GM12874 (cell line): Measurements from ENCODE around the gene RPTOR.

Experiments used
- TF ChIP-seq, protein P1 (sequence below): IDR thresholded peaks from 2 replicates; pipeline ENCODE4 v1.5.1; 2011; ENCODE audit warnings: low read depth, mild to moderate bottlenecking, control low read depth, low read length, moderate library complexity; ENCODE audit not compliant: insufficient read depth

The RPTOR gene

DNA sequence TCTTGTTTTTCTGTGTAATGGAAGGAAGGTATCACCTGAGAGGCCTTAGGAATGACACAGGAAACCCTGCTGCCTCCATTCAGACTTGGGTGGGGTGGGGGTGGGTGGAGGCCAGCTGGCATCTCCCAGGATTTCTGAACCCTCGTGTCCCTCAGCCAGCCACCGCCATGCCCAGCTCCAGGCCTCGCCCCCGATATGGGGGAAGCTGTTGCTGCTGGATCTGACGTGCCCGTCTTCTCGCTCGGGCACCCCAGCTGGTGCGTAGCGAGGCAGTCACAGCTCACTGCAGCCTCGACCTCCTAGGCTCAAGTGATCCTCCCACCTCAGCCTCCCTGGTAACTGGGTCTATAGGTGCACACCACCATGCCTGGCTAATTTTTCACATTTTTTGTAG is 227.0 kb downstream of the RPTOR start:
- TF ChIP-seq, protein P1, sequence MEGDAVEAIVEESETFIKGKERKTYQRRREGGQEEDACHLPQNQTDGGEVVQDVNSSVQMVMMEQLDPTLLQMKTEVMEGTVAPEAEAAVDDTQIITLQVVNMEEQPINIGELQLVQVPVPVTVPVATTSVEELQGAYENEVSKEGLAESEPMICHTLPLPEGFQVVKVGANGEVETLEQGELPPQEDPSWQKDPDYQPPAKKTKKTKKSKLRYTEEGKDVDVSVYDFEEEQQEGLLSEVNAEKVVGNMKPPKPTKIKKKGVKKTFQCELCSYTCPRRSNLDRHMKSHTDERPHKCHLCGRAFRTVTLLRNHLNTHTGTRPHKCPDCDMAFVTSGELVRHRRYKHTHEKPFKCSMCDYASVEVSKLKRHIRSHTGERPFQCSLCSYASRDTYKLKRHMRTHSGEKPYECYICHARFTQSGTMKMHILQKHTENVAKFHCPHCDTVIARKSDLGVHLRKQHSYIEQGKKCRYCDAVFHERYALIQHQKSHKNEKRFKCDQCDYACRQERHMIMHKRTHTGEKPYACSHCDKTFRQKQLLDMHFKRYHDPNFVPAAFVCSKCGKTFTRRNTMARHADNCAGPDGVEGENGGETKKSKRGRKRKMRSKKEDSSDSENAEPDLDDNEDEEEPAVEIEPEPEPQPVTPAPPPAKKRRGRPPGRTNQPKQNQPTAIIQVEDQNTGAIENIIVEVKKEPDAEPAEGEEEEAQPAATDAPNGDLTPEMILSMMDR, result no peak

DNA sequence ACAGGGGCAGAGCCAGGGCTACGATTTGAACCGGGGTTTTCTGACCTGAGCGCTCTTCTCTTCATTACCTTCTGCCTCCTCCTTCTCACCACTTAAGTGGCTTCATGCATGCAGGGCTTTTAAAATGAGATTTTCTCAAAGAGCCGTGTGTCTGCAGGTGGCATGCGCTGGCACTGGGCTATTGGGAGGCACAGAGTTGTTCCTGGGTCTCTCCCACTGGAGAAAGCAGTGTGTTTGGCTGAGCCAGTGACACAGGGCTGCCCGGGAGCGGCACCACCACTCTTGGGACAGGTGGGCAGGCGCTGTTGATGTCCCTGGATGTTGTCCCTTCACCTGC is 228.2 kb downstream of the RPTOR start:
- TF ChIP-seq, protein P1, result no peak

DNA sequence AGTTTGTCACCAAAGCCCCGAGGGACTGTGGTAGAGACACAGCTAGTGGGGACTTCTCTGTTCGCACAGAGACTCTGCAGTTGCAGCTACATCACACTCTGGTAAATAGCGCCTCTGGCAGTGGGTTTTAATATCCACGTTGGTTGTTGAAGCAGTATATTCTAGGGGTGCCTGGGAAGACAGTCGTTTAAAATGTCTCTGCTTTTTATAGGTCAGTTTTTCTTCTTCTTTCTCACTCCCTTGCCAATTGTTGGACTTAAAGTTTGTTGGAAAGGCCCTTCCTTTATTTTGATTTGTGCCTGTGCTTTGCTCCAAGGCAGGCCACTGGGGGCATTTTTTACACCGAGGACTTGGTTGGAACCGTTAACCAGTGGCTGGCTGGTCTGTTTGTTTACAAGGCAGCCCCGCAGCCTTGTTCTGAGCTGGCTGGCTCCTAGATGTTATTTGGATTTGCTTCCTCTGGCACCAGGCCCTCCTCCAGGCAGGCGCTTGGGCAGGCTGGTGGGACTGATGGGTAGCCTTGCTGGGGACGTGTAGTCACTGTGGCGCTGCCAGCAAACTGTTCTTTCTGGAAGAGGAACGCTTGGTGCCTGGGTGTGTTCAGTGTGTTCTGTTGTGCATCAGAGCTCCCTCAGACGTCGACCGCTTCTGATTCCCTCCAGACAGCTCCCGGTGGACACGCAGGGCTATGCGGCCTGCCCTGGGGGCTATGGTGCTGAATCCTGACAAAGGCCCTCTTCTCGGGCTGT is 228.8 kb downstream of the RPTOR start:
- TF ChIP-seq, protein P1, result no peak

GRCh38 chr17:80774146-80774545 is 229.5 kb downstream of the RPTOR start:
- TF ChIP-seq, protein P1, result no peak

DNA sequence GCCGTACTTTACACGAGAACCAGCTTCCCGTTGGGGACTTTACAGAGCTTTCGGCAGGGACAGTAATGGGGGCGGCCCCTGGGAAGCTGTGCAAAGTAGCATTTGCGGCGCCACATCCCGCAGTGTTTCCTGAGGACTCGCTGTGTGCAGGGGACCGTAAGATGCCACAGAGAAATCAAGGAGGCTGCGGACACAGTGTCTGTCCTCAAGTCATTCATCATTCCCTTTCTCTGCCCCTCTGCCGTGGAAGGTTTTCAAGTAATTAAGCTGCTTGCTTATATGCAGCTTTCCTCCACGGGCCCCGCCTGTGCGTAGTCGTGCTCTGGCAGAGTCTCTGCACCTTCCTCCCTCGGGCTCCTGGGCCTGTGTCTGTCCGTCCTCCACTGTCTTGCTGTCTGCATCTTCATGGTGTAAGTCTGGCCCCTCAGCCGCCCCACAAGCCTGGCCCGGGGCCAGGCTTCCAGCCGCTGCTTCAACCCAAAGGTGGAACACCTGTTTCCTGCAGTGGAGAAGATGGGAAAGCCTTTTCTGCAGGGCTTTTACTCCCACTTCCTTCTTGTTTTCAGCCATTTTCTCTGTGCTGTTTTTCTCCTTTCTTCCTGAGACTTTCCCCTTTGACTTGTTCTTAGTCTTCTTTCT is 230.1 kb downstream of the RPTOR start:
- TF ChIP-seq, protein P1, result no peak

DNA sequence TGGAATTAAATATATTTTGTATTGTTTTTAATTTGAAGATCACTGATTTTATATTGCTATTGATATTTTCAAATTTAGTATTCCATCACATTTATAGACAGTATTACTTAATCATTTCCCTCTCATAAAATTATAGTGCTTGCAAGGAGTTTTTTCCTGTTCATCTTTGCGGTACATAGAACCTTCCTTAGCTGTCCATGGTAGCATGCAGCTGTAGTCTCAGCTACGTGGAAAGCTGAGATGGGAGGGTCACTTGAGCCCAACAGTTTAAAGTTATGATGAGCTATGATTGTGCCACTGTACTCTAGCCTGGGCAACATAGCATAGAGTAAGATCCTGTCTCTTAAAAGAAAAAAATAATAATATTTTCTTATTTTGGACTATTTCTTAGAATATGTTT is 231.2 kb downstream of the RPTOR start:
- TF ChIP-seq, protein P1, result no peak

- TF ChIP-seq, protein P1, result no peak
Measured at GRCh38 chr17:80777274-80777673, 232.6 kb downstream of the RPTOR start.
